HTERT RPE-1 (cell line): ENCODE results near the gene NEDD1.

Experiments
- in situ Hi-C: fragments of 300-500 bp; cut with MboI; formaldehyde crosslinking; loops from 4 replicates; pipeline ENCODE4 v1.14.3; 2020; ENCODE audit warnings: low sequenced_read_pairs

Gene NEDD1

GRCh38 chr12:96906849-96907670 is at the start of gene NEDD1:
TSS of gene NEDD1 (plus strand) at chr12:96907257. CDS start at chr12:96909760, 2,503 bp downstream.
- in situ Hi-C loops: no loop called here

DNA sequence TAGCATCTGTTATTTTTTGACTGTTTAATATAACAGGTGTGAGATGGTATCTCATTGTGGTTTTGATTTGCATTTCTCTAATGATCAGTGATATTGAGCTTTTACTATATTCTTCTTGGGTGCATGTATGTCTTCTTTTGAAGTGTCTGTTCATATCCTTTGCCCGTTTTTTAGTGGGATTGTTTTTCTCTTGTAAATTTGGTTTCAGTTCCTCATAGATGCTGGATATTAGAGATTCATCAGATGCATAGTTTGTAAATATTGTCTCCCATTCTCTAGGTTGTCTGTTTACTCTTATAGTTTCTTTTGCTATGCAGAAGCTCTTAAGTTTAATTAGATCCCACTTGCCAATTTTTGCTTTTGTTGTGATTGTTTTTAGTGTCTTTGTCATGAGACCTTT is 48.9 kb upstream of the NEDD1 start:
- in situ Hi-C loops: no loop called here

GRCh38 chr12:96861656-96862055 is 45.4 kb upstream of the NEDD1 start:
- in situ Hi-C loops: no loop called here

- in situ Hi-C loops: no loop called here
These were observed 44.7 kb upstream of the NEDD1 start for GRCh38 chr12:96862326-96862725.

- in situ Hi-C loops: no loop called here
These were observed 42.7 kb upstream of the NEDD1 start for GRCh38 chr12:96864335-96864734.

DNA sequence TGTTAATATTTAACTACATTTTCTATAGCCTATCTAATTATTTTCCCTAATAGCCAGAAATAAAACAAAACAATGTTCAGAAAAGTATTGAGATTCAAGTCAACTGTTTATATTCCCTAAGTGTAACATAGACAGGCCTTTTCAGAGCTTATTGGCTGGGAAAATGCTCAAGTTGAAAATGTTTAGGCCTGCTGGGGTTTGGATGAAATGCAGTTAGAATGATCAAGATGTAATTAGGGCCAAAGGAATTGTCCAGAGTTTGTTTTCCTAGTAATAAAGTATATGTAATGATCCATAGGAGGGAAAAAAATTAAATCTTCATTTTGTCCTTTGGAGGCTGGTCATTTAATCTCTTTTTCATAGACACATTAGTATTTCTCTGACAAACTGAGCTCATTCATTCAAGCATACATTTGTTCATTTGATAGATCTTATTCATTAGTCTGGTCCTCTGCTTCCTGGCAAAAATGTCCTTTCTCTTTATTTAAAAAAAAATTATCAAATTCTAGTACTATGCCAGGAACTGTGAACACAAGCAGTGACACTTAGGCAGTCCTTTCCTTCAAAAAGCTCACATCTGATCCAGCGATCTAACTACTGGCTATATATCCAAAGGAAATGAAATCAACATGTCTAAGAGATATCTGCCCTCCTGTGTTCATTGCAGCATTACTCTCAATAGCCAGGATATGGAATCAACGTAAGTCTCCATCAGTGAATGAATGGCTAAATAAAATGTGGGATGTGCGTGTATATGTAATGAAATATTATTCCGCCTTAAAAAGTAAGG is 40.1 kb upstream of the NEDD1 start:
- in situ Hi-C loops: no loop called here

DNA sequence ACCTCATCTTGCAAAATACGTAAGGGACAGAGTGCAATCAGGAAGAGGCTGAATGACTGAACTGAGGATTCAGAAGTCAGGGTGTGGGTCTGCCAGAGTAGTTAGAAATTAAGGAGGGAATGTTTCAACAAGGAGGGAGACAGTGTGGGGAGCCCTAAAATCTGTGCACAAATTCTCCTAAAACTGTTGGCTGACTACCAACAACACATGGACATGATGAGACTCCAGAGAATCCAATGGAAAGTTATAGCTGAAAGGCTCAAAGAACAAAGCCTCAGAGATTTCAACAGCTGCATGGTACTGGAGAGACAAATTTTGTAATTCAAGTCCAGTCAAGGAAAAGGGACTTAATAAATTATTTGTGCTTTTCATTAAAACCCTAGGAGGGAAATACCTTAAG is 36.1 kb upstream of the NEDD1 start:
- in situ Hi-C loops: no loop called here

DNA sequence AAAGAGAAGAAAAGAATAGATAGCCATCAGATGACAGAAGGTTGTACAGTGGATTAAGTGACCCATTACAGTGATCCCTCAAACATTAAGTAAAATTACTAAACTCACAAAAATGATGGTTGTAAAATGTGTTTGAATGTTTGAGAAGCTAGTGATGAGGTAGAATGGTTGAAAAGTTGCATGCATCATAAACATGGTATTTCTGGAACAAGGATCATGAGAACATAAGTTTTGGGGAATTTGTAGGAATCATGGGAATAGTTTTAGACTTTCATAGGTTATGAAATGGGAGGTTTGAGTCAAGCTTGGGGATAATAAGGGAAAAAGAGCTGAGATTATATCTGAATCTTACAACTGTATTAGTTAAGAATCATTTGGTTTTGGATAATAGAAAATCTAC is 34.1 kb upstream of the NEDD1 start:
- in situ Hi-C loops: no loop called here

DNA sequence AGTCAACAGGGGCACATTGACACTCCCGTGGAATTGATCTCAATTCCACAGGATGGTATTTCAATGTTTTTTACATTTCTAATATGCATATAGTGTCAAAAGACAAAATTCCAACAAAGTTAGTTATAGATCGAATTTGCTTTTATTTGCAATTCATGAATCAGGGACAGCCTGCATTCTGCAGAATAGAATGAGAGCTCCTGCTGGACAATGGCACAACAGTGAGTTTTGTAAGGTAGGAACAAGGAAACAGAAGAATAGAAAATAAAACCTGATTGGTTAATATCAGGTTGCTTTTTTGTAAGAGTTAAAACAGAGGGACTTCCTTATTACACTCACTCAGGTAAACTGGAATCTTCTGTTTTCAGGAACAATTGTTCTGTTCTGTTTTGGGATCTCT is 32.8 kb upstream of the NEDD1 start:
- in situ Hi-C loops: no loop called here

GRCh38 chr12:96876966-96877365 is 30.1 kb upstream of the NEDD1 start:
- in situ Hi-C loops: no loop called here

DNA sequence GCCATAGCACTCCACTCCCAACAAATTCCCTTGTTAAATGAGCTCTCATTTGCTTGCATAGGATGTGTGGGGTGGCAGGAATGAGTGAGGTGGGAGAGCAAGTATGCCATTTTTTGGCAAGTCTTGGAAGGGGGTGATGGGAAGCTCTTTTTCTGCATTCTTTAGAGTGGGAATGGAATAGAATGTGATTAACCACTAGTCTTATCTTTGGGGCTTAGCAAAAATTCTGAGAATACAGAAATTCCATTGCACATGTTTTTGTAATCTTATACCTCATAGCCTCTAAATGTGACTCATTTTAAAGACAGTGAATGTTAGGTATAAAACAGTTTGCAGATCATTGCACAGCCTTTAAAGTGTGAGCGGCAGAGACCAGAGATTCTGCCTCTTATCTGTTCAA is 28.4 kb upstream of the NEDD1 start:
- in situ Hi-C loops: no loop called here

- in situ Hi-C loops: no loop called here
These were observed 27.8 kb upstream of the NEDD1 start for GRCh38 chr12:96879301-96879700.

DNA sequence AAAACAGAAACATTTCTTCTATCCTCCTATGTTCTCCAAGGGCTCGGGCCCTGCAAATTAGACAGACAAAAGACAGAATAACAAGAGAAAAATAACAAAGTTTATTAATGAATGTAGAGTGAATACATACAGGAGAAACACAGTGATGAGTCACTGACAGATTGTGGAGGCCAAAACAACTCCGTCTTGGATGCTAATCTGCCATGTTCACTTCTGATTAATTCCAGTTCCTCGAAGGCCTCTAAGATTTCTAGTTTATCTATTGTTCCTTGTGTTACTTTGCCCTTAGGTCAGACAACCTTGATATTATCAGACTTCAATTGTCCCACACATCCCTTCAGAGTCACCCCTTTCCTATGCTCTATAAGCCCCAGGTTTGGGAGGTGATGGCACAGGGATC is 26.8 kb upstream of the NEDD1 start:
- in situ Hi-C loops: no loop called here

DNA sequence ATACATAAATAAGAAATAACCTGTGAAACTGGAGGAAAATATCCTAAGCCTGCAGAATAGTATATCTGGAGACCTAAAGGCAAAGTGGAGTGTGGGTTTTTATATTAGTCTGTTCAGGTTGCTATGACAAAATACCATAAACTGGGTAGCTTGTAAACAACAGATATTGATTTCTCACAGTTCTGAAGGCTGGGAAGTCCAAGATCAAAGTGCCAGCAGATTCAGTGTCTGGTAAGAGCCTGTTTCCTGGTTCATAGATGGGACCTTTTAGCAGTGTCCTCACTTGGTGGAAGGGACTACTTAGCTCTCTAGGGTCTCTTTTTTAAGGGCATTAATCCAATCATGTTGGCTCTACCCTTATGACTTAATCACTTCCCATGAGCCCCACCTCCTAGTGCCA is 25.4 kb upstream of the NEDD1 start:
- in situ Hi-C loops: no loop called here

DNA sequence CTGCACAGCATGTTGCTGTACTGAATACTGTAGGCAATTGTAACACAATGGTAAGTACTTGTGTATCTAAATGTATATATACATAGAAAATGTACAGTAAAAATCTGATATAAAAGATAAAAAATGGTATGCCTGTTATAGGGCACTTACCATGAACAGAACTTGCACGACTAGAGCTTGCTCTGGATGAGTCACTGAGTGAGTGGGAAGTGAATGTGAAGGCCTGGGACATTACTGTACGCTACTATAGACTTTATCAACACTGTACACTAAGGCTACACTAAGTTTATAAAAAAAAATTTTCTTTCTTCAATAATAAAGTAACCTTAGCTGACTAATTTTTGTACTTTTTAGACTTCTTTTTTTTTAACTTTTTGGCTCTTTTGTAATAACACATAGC is 24.2 kb upstream of the NEDD1 start:
- in situ Hi-C loops: no loop called here

DNA sequence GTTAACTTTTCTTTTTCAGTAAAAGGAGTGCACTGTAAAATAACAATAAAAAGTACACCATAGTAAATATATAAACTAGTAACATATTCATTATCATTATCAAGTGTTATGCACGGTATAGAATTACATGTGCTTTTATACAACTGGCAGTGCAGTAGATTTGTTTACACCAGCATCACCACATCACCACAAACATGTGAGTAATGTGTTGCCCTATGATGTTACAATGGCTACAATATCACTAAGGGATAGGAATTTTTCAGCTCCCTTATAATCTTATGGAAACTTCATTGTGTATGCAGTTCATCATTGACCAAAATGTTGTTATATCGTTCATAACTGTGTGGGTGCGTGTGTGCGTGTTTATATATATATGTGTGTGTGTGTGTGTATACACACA is 23.5 kb upstream of the NEDD1 start:
- in situ Hi-C loops: no loop called here

DNA sequence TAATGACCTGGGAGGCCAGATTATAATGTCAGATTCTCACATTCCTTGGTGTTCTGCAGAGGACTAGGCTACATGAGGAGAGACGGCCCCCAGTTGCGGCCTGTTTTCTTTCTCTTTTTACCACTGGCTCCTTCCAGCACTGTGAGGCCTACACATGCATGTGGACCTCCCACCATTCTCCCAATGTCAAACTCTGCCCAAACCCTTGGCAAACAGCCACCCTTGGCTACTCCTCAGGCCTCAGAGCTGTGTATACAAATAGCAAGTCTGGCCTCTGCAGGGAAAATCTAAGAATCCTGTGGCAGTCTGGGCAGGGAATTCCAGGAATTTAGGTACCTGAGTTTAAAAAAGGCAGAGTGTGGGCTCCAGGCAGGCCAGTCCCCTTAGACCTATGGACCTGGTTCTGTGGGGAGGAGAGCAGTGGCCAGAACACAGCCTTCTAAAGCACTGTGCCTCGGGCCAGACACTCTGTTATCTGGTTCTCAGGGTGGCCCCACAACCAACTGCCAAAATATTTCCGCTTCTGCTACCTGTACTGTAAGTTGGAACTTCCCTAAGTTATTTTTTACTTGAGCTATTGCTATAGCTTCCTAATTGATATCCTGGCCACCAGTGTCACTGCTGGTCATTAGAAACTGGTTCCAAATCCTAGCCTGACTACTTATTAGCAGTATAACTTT is 19.9 kb upstream of the NEDD1 start:
- in situ Hi-C loops: no loop called here

DNA sequence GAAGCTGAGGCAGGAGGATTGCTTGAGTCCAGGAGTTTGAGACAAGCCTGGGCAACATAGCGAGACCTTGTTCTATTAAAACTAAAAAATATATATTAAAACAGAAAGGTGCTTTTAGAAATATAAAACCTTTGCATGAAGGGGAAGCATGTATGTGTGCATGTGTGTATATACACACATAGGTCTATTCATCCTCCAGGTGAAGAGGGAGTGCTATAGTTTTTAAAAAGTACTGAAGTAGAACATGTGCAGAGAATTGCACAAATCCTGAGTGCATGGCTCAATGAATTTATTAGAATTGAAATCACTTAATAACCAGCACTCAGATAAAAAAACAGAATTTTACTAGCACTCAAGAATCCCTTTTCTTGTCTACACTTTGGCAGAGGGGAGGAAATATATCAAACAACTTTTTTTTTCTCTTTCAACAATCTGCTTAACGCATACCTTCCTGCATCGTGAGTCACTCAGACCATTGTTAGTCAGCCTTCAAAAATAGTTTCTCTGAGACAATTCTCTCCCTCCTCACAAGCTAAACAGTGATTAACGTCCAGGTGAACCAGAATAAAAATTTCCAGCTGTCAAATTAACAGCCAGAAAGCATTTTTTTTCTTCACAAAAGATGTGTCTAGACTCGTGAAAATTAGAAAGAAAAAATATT is 17.7 kb upstream of the NEDD1 start:
- in situ Hi-C loops: no loop called here

- in situ Hi-C loops: no loop called here
These were observed 16.7 kb upstream of the NEDD1 start for GRCh38 chr12:96890331-96890730.

DNA sequence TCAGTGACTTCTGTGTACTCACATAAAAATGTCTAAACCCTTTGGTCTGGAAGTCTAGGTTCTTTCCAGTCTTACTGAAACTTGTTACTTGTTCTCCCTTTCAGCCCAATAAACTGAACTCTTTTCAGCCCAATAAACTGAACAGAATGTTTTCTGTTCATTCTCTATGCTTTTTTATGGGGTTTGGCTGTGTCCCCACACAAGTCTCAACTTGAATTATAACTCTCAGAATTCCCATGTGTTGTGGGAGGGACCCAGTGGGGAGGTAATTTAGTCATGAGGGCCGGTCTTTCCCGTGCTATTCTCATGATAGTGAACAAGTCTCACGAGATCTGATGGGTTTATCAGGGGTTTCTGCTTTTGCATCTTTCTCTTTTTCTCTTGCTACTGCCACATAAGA is 15.0 kb upstream of the NEDD1 start:
- in situ Hi-C loops: no loop called here

DNA sequence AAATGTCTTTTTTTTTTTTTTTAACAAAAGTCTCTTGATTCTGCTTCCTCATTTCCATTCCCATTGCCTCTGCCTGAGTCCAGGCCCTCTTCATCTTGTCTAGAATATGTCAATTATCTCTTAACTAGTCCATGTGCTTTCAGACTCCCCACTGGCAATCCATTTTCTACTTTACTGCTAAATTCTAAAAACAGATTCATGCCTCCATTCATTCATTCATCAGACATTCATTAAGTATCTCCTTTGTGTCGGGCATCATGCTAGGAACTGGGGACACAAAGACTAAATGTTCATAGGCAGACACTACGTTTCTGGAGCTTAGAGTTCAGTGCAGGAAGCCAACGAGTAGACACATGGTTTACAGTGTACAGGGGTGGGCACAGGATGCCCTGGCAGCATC is 9.6 kb upstream of the NEDD1 start:
- in situ Hi-C loops: no loop called here
